ENCODE measurements around the gene CDX1.

DNA sequence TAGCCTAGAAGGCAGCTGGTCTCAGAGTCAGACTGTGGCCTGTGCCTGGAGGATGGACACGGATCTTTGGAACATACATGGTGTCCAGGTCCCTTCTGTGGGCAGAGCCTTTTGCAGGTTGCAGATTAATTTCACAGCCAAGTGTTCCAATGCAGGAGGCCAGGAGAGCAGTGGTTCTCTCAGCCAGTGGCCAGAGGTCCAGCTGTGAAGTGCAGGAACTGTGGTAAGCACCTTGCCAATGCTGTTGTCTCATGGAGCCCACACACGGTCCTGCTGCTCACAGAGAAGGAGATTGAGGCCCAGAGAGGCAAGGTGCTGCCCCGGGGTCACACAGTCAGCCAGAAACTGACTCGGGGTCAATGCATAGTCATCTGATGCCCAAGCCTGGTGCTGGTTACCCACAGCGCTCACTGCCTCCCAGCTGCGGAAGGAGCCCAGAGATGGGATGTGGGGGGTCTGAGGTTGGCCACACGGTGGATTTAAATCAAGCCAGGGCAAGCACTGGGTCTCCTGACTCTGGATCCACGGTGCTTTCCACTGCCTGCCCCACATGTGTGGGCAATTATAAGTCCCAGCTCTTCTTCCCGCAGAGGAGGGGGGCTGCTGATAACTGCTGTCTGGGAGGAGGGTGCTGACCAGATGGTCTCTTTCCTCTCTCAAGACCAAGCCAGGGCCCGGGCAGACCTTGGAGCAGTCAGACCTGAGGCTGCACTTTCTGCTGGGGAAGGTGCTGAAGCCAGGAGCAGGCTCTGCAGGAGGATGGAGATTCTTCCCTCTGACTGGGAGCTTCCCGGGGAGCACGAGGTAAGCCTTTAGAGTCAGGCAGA, 13.7 kb upstream of the CDX1 start:
- TF ChIP-seq GATA3 (IDR thresholded peaks at IDR 0.05; ENCODE audit: low read depth, low read length) (no peak), GATA2 (IDR thresholded peaks at IDR 0.05; ENCODE audit: low read depth, low read length) (peak; percentile 55; the same call in 1 of the 2 replicates)

All from SH-SY5Y (cell line).